Measurements from ENCODE around the gene CHD5. TPM values are rescaled to one million over a fixed set of nuclear protein-coding genes. Genes with fewer than 3 reads are reported as not detected.

The CHD5 gene
- total and polyA plus RNA-seq, 2 of the 13 experiments (the other 11 are each of a cell fraction or from before 2014, with no cell fraction given): 0.02 to 0.21 TPM

DNA sequence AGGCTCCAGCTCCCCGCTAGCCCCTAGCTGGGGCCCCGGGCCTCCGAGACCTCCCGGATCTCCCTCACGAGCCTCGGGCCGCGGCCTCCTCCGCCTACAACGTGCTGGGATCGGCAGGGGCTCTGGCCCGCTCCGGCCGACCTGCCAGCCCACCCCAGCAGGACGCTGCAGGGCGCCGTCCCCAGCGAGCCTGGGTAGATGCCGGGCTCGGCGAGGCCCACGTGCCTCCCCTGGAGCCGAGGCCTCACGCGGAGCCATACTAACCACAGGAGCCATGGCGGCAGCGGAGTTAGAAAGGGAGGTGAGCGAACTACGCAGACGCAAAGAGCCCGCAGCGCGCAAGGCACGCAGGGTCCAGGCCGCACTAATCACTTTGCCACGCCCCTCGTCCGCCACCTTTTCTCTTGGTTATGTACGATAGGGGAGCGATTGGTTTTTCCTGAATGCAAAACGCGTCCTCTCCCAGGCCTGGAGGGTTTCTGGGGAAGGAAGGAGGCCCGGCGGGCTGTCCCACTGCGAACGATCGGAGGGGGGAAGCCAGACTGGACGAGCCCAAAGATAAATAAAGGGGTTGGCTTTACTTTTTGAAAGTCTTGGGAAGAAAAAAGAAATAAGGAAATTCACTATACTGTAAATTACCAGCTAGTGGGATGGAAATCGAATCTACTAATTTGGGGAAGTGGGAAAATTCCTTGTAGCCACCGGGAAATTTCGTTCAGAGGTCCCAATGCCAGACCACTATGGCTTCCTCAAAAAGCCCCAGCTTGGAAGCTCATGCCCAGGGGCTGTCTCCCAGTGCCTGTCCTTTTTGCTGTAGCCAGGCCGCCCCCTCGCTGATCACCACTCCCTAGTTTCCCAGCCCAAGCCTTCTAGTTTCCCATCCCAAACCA lies 19.4 kb upstream of the CHD5 start, which contains the start of gene RPL22 (continued):
- peak; percentile 75; the same call in 1 of the 2 replicates for TF ChIP-seq ZBTB20 (CRISPR knock-in tag; IDR thresholded peaks at IDR 0.05; ENCODE audit: borderline replicate concordance, low read depth)
- peak in 1 of 2 experiments; percentile 9; a peak in 1 of 4 replicates for TF ChIP-seq EP300 (IDR thresholded peaks at IDR 0.05; ENCODE audit: low read depth in 2 of 2, low read length in 2 of 2)
- TF ChIP-seq EP300 (CRISPR knock-in tag; IDR thresholded peaks at IDR 0.05; ENCODE audit: borderline replicate concordance): peak; percentile 56; the same call in 1 of the 2 replicates
- TF ChIP-seq KLF11 (CRISPR knock-in tag; IDR thresholded peaks at IDR 0.05): no peak; the same call in 1 of the 2 replicates
- TF ChIP-seq, protein P1, sequence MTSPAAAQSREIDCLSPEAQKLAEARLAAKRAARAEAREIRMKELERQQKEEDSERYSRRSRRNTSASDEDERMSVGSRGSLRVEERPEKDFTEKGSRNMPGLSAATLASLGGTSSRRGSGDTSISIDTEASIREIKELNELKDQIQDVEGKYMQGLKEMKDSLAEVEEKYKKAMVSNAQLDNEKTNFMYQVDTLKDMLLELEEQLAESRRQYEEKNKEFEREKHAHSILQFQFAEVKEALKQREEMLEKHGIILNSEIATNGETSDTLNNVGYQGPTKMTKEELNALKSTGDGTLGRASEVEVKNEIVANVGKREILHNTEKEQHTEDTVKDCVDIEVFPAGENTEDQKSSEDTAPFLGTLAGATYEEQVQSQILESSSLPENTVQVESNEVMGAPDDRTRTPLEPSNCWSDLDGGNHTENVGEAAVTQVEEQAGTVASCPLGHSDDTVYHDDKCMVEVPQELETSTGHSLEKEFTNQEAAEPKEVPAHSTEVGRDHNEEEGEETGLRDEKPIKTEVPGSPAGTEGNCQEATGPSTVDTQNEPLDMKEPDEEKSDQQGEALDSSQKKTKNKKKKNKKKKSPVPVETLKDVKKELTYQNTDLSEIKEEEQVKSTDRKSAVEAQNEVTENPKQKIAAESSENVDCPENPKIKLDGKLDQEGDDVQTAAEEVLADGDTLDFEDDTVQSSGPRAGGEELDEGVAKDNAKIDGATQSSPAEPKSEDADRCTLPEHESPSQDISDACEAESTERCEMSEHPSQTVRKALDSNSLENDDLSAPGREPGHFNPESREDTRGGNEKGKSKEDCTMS (CRISPR knock-in tag; conservative IDR thresholded peaks at IDR 0.05): no peak
- 0 out of 2 replicates have a peak, but pooled peaks have one; percentile 52 for TF ChIP-seq ZNF101 (CRISPR knock-in tag; IDR thresholded peaks at IDR 0.05; ENCODE audit: borderline replicate concordance, low read depth)
- TF ChIP-seq, protein P2, sequence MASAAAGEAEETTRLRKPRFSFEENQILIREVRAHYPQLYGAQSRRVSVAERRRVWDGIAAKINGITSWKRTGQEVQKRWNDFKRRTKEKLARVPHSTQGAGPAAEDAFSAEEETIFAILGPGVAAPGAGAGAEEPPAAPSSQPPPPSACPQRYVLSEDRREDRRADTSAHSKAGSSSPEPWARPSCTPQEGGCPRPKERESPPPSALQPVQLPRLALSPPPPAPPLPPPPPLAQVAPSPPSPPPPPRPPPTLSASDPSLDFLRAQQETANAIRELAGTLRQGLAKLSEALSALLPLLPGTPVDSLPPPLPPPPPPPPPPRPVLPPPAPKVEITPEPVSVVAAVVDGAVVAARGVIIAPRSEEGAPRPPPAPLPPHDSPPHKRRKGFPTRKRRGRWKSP (CRISPR knock-in tag; IDR thresholded peaks at IDR 0.05): peak; percentile 95
- TF ChIP-seq, protein P3, sequence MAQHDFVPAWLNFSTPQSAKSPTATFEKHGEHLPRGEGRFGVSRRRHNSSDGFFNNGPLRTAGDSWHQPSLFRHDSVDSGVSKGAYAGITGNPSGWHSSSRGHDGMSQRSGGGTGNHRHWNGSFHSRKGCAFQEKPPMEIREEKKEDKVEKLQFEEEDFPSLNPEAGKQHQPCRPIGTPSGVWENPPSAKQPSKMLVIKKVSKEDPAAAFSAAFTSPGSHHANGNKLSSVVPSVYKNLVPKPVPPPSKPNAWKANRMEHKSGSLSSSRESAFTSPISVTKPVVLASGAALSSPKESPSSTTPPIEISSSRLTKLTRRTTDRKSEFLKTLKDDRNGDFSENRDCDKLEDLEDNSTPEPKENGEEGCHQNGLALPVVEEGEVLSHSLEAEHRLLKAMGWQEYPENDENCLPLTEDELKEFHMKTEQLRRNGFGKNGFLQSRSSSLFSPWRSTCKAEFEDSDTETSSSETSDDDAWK (CRISPR knock-in tag; IDR thresholded peaks at IDR 0.05): no peak
- TF ChIP-seq STAG1 (CRISPR knock-in tag; IDR thresholded peaks at IDR 0.05): no peak
- TF ChIP-seq ZNF619 (CRISPR knock-in tag; IDR thresholded peaks at IDR 0.05): no peak
- peak; percentile 65; the same call in 1 of the 2 replicates for TF ChIP-seq ZNF225 (CRISPR knock-in tag; IDR thresholded peaks at IDR 0.05)
- no peak for TF ChIP-seq SKI (IDR thresholded peaks at IDR 0.05; ENCODE audit: partially characterized antibody)
- TF ChIP-seq PAX8 (CRISPR knock-in tag; IDR thresholded peaks at IDR 0.05; ENCODE audit: borderline replicate concordance): peak; percentile 84; the same call in 1 of the 2 replicates
- TF ChIP-seq ZNF546 (CRISPR knock-in tag; conservative IDR thresholded peaks at IDR 0.05): 0 out of 2 replicates have a peak, but pooled peaks have one; percentile 34
- no peak for TF ChIP-seq ZNF382 (CRISPR knock-in tag; IDR thresholded peaks at IDR 0.05; ENCODE audit: borderline replicate concordance)
- peak; percentile 57 for TF ChIP-seq ZNF296 (CRISPR knock-in tag; conservative IDR thresholded peaks at IDR 0.05)
- TF ChIP-seq, protein P4, sequence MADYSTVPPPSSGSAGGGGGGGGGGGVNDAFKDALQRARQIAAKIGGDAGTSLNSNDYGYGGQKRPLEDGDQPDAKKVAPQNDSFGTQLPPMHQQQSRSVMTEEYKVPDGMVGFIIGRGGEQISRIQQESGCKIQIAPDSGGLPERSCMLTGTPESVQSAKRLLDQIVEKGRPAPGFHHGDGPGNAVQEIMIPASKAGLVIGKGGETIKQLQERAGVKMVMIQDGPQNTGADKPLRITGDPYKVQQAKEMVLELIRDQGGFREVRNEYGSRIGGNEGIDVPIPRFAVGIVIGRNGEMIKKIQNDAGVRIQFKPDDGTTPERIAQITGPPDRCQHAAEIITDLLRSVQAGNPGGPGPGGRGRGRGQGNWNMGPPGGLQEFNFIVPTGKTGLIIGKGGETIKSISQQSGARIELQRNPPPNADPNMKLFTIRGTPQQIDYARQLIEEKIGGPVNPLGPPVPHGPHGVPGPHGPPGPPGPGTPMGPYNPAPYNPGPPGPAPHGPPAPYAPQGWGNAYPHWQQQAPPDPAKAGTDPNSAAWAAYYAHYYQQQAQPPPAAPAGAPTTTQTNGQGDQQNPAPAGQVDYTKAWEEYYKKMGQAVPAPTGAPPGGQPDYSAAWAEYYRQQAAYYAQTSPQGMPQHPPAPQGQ (CRISPR knock-in tag; IDR thresholded peaks at IDR 0.05; ENCODE audit: borderline replicate concordance): no peak
- peak; percentile 84; the same call in 1 of the 2 replicates for TF ChIP-seq MYNN (CRISPR knock-in tag; IDR thresholded peaks at IDR 0.05; ENCODE audit: low read depth)
- TF ChIP-seq ZNF17 (CRISPR knock-in tag; IDR thresholded peaks at IDR 0.05): no peak
- TF ChIP-seq, protein P5, sequence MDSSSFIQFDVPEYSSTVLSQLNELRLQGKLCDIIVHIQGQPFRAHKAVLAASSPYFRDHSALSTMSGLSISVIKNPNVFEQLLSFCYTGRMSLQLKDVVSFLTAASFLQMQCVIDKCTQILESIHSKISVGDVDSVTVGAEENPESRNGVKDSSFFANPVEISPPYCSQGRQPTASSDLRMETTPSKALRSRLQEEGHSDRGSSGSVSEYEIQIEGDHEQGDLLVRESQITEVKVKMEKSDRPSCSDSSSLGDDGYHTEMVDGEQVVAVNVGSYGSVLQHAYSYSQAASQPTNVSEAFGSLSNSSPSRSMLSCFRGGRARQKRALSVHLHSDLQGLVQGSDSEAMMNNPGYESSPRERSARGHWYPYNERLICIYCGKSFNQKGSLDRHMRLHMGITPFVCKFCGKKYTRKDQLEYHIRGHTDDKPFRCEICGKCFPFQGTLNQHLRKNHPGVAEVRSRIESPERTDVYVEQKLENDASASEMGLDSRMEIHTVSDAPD (CRISPR knock-in tag; IDR thresholded peaks at IDR 0.05): 0 out of 2 replicates have a peak, but pooled peaks have one; percentile 49

Measured in HepG2 (cell line).